SK-N-SH (cell line): Measurements from ENCODE around the gene RAI1.

Experiments used
- CTCF ChIP-seq: fragments of 200-600 bp; sonication (generic); IDR thresholded peaks from 2 replicates; pipeline ENCODE4 v1.6.1; 2017; ENCODE audit warnings: antibody characterized with exemption, mild to moderate bottlenecking, moderate library complexity
- JUND ChIP-seq: IDR thresholded peaks from 2 replicates; pipeline ENCODE4 v1.4.0; 2012
- MAX ChIP-seq: IDR thresholded peaks from 2 replicates; pipeline ENCODE4 v1.4.0; 2012; ENCODE audit warnings: low read depth
- POLR2AphosphoS5 ChIP-seq: IDR thresholded peaks from 2 replicates; pipeline ENCODE4 v1.6.1; 2012; ENCODE audit warnings: low read depth, low read length
- RAD21 ChIP-seq: IDR thresholded peaks from 2 replicates; pipeline ENCODE4 v1.6.1; 2012; ENCODE audit warnings: mild to moderate bottlenecking, low read length
- YY1 ChIP-seq: IDR thresholded peaks from 2 replicates; pipeline ENCODE4 v1.4.0; 2012; ENCODE audit warnings: low read depth, mild to moderate bottlenecking

- no peak for TF ChIP-seq CTCF
- TF ChIP-seq RAD21 = no peak
- TF ChIP-seq POLR2AphosphoS5 = no peak
- TF ChIP-seq YY1 = no peak
- TF ChIP-seq MAX = no peak
- TF ChIP-seq JUND = no peak
These were observed 16.0 kb upstream of the RAI1 start for GRCh38 chr17:17665255-17665654.
